GM12891 (cell line): ENCODE results near the gene PIAS1.

ENCODE experiments used
- PAX5 ChIP-seq: IDR thresholded peaks from 2 replicates; pipeline ENCODE4 v1.6.1; 2011; ENCODE audit warnings: low read length, moderate library complexity, mild to moderate bottlenecking; ENCODE audit not compliant: insufficient read depth, severe bottlenecking
- POLR2A ChIP-seq: IDR thresholded peaks from 2 replicates; pipeline ENCODE4 v1.6.1; 2011; ENCODE audit warnings: low read depth, low read length, control low read depth
- POLR2AphosphoS5 ChIP-seq: IDR thresholded peaks from 2 replicates; pipeline ENCODE4 v1.6.1; 2011; ENCODE audit warnings: low read depth, low read length, control low read depth
- POU2F2 ChIP-seq: IDR thresholded peaks from 2 replicates; pipeline ENCODE4 v1.6.1; 2011; ENCODE audit warnings: low read depth, mild to moderate bottlenecking, control low read depth, low read length, moderate library complexity
- SPI1 ChIP-seq: IDR thresholded peaks from 2 replicates; pipeline ENCODE4 v1.6.1; 2011; ENCODE audit warnings: low read depth, low read length, control low read depth
- TAF1 ChIP-seq: IDR thresholded peaks from 2 replicates; pipeline ENCODE4 v1.6.1; 2011; ENCODE audit warnings: low read depth, low read length, control low read depth

- no peak for TF ChIP-seq POLR2A
- no peak for TF ChIP-seq POU2F2
- TF ChIP-seq POLR2AphosphoS5 = no peak
- no peak for TF ChIP-seq TAF1
- no peak for TF ChIP-seq SPI1
- TF ChIP-seq PAX5 = no peak
Observed at GRCh38 chr15:68061602-68062001, 7.5 kb downstream of the PIAS1 start.
